Fibroblast of skin of left quadriceps (primary cell): ENCODE results near the gene YPEL3.

ENCODE experiments used
- DNase-seq, 2 experiments: peaks; one replicate each; pipeline ENCODE4 v3.0.0-alpha.2; 2013; ENCODE audit warnings: low read depth in 2 of 2

YPEL3 gene

DNA sequence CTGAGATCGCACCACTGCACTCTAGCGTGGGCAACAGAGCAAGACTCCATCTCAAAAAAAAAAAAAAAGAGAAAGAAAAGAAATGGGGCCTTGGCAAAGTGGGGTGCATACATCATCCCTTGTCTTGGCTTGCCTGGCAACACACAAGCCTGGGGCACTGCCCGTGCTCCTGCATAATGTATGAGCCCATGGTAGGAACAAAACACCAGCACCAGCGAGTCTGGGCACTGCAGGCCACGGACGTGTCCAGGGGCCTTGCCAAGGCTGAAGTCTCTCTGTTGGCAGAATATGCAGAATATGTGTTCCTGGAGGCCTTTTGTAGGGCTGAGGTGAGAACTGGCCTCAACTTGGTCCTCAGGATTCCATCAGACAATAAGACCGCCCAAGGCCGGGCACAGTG lies 46.1 kb downstream of the YPEL3 start:
- no peak for DNase-seq

GRCh38 chr16:30046588-30046987 lies 49.4 kb downstream of the YPEL3 start:
- no peak for DNase-seq

GRCh38 chr16:30046178-30046577 lies 49.8 kb downstream of the YPEL3 start:
- no peak for DNase-seq
